CD14-positive monocyte (primary cell): ENCODE measurements around the gene GALNT1. TPM values are rescaled to one million over a fixed set of nuclear protein-coding genes. Genes with fewer than 3 reads are reported as not detected.

Experiments
- DNase-seq, 3 donors: peaks; one replicate each; pipeline ENCODE4 v3.0.0-alpha.2; 2011 to 2022
- H2AFZ ChIP-seq: 2 replicates; pipeline ENCODE4 v1.6.0; 2012; ENCODE audit warnings: mild to moderate bottlenecking, low read depth, low read length, inconsistent platforms; ENCODE audit not compliant: insufficient read depth, poor library complexity, severe bottlenecking
- H3K27ac ChIP-seq, 2 donors: 1 replicate in 1 of 2; 2 replicates in 1 of 2; pipeline ENCODE4 v1.5.1; 2012 to 2013; ENCODE audit warnings: low read length in 2 of 2, control low read depth in 1 of 2, inconsistent platforms in 1 of 2, low read depth in 1 of 2, mild to moderate bottlenecking in 1 of 2
- H3K27me3 ChIP-seq, 2 donors: one replicate each; pipeline versions ENCODE4 v1.6.0 to v1.6.1; 2011 to 2013; ENCODE audit warnings: low read length in 2 of 2; ENCODE audit not compliant: control insufficient read depth in 2 of 2, insufficient read depth in 2 of 2
- H3K36me3 ChIP-seq, 2 donors: replicated peaks in 1 of 2; 1 replicate in 1 of 2; 2 replicates in 1 of 2; pipeline versions ENCODE4 v1.5.1 to v1.6.1; 2012 to 2013; ENCODE audit warnings: low read length in 2 of 2, control low read depth in 1 of 2, inconsistent platforms in 1 of 2, mild to moderate bottlenecking in 1 of 2; ENCODE audit not compliant: insufficient read depth in 2 of 2, control insufficient read depth in 1 of 2
- H3K4me1 ChIP-seq, 2 donors: 1 replicate in 1 of 2; 2 replicates in 1 of 2; pipeline versions ENCODE4 v1.5.1 to v1.6.1; 2012 to 2013; ENCODE audit warnings: low read length in 2 of 2, control low read depth in 1 of 2, inconsistent platforms in 1 of 2, mild to moderate bottlenecking in 1 of 2, moderate library complexity in 1 of 2; ENCODE audit not compliant: insufficient read depth in 2 of 2, control insufficient read depth in 1 of 2
- H3K4me2 ChIP-seq: replicated peaks from 2 replicates; pipeline ENCODE3; 2012; ENCODE audit warnings: low read length, moderate library complexity, mild to moderate bottlenecking; ENCODE audit not compliant: poor library complexity, severe bottlenecking; ENCODE audit errors: extremely low read depth
- H3K4me3 ChIP-seq, 3 experiments: fragments of 200-600 bp in 1 of 3; sonication (generic) in 1 of 3; replicated peaks in 1 of 3; 1 replicate in 2 of 3; 2 replicates in 1 of 3; pipeline ENCODE4 v1.5.1; 2011 to 2013; ENCODE audit warnings: low read length in 3 of 3, mild to moderate bottlenecking in 3 of 3, control low read depth in 2 of 3, low read depth in 2 of 3, inconsistent platforms in 1 of 3, moderate library complexity in 1 of 3
- H3K79me2 ChIP-seq: 2 replicates; pipeline ENCODE4 v1.6.0; 2012; ENCODE audit warnings: mild to moderate bottlenecking, control low read depth, inconsistent platforms, low read length, moderate library complexity; ENCODE audit not compliant: insufficient read depth
- H3K9ac ChIP-seq: 2 replicates; pipeline ENCODE4 v1.6.0; 2017; ENCODE audit warnings: low read length, mild to moderate bottlenecking; ENCODE audit not compliant: insufficient read depth, poor library complexity, severe bottlenecking
- H3K9me3 ChIP-seq, 2 donors: replicated peaks in 1 of 2; 1 replicate in 1 of 2; 2 replicates in 1 of 2; pipeline versions ENCODE4 v1.5.1 to v1.6.1; 2012 to 2013; ENCODE audit warnings: low read length in 2 of 2, control low read depth in 1 of 2; ENCODE audit not compliant: control insufficient read depth in 1 of 2, insufficient read depth in 1 of 2
- H4K20me1 ChIP-seq: 2 replicates; pipeline ENCODE4 v1.6.0; 2012; ENCODE audit warnings: mild to moderate bottlenecking, low read length, control low read depth, moderate library complexity; ENCODE audit not compliant: insufficient read depth
- H3K27ac Mint-ChIP-seq, 7 donors: one replicate each; pipeline ENCODE4 v1.8.0; 2020; ENCODE audit warnings: mild to moderate bottlenecking in 7 of 7, mixed read lengths in 7 of 7, moderate library complexity in 6 of 7, inconsistent platforms in 2 of 7
- H3K27me3 Mint-ChIP-seq, 3 donors: one replicate each; pipeline ENCODE4 v1.8.0; 2021 to 2022; ENCODE audit warnings: low read depth in 3 of 3, mild to moderate bottlenecking in 3 of 3, mixed read lengths in 3 of 3, moderate library complexity in 3 of 3, inconsistent platforms in 1 of 3
- H3K36me3 Mint-ChIP-seq, 2 donors: one replicate each; pipeline ENCODE4 v1.8.0; 2020; ENCODE audit warnings: mixed read lengths in 2 of 2, inconsistent platforms in 1 of 2, mild to moderate bottlenecking in 1 of 2
- H3K4me1 Mint-ChIP-seq: one replicate; pipeline ENCODE4 v1.8.0; 2020; ENCODE audit warnings: mild to moderate bottlenecking, mixed read lengths
- H3K4me3 Mint-ChIP-seq, 2 donors: one replicate each; pipeline ENCODE4 v1.8.0; 2020; ENCODE audit warnings: mild to moderate bottlenecking in 2 of 2, mixed read lengths in 2 of 2, moderate library complexity in 1 of 2
- H3K9me3 Mint-ChIP-seq, 7 donors: one replicate each; pipeline ENCODE4 v1.8.0; 2020 to 2022; ENCODE audit warnings: mixed read lengths in 7 of 7, mild to moderate bottlenecking in 6 of 7, moderate library complexity in 6 of 7, inconsistent platforms in 2 of 7
- CTCF ChIP-seq: fragments of 200-600 bp; IDR thresholded peaks from one replicate; pipeline ENCODE4 v1.8.0; 2022; ENCODE audit warnings: antibody characterized with exemption, mild to moderate bottlenecking
- WGBS: methylation state at CpG from one replicate; pipeline ENCODE4 v1.1.5; 2013; ENCODE audit warnings: missing lambda C conversion rate; ENCODE audit not compliant: insufficient coverage; 5-methylcytosine and 5-hydroxymethylcytosine counted together
- intact Hi-C, 2 donors: fragments of 100-400 bp; cut with micrococcal nuclease; formaldehyde crosslinking; loops; one replicate each; pipeline versions ENCODE4 v1.15.0 to v1.15.1; 2023
- polyA plus RNA-seq, 3 donors: library from polyadenylated mRNA; depleted of rRNA in 1 of 3; unstranded in 2 of 3; stranded (reverse) in 1 of 3; fragments of 300-500 nt in 2 of 3; fragments of >200 nt in 1 of 3; fragmentation: Illumina TruSeq in 2 of 3; gene quantifications; 1 replicate in 2 of 3; 2 replicates in 1 of 3; pipeline ENCODE4 v1.2.3, GENCODE V29; 2012 to 2021

GALNT1 gene
- polyA plus RNA-seq, 3 donors, result 16.8 to 58.5 (median 22.9) TPM

GRCh38 chr18:35577045-35577848, 4.3 kb upstream of the GALNT1 start:
- peaks cover 0 to 4% (median 0%) of the 10 kb centered on the region in 3 donors for H3K27me3 Mint-ChIP-seq
- Histone ChIP-seq H3K4me2 (no peak overlapping the region), H3K9me3 (peaks cover 9 to 10% of the 10 kb centered on the region in 2 donors), H3K4me1 (peaks cover 6 to 10% of the 10 kb centered on the region in 2 donors), H3K27me3 (peaks cover 0 to 2% of the 10 kb centered on the region in 2 donors), H3K36me3 (no peaks in the 10 kb centered on the region), H2AFZ (no peak overlapping the region), H3K79me2 (peaks cover 5% of the 10 kb centered on the region), H3K27ac (no peak overlapping the region), H3K9ac (no peak overlapping the region), H3K4me3 (no peak overlapping the region), H4K20me1 (peaks cover 3% of the 10 kb centered on the region)
- peaks cover 5% of the 10 kb centered on the region for H3K4me1 Mint-ChIP-seq
- peaks cover 11 to 22% (median 14%) of the 10 kb centered on the region in 7 donors for H3K9me3 Mint-ChIP-seq
- H3K27ac Mint-ChIP-seq, result no peak overlapping the region
- intact Hi-C loops, result no loop called here
- peaks cover 2 to 5% of the 10 kb centered on the region in 2 donors for H3K36me3 Mint-ChIP-seq
- 100% methylated on average over 4 of the region's 8 CpGs for WGBS
- no peak for DNase-seq
- no peak overlapping the region for H3K4me3 Mint-ChIP-seq
- no peak for TF ChIP-seq CTCF

- H3K4me1 Mint-ChIP-seq, result peaks cover 17% of the 10 kb centered on the region
- no peak overlapping the region for H3K4me3 Mint-ChIP-seq
- no peak for TF ChIP-seq CTCF
- Histone ChIP-seq H2AFZ (no peak overlapping the region), H3K27ac (no peak overlapping the region), H3K4me3 (no peak overlapping the region), H3K79me2 (peaks cover 17% of the 10 kb centered on the region), H3K27me3 (peaks cover 0 to 2% of the 10 kb centered on the region in 2 donors), H3K4me2 (no peak overlapping the region), H3K36me3 (no peaks in the 10 kb centered on the region), H3K9ac (no peak overlapping the region), H3K9me3 (peaks cover 9 to 10% of the 10 kb centered on the region in 2 donors), H4K20me1 (peaks cover 15% of the 10 kb centered on the region), H3K4me1 (peaks cover 16 to 22% of the 10 kb centered on the region in 2 donors)
- H3K36me3 Mint-ChIP-seq, result peaks cover 2 to 5% of the 10 kb centered on the region in 2 donors
- H3K27ac Mint-ChIP-seq, result no peak overlapping the region
- H3K27me3 Mint-ChIP-seq, result peaks cover 0 to 2% (median 0%) of the 10 kb centered on the region in 3 donors
- 89% methylated on average over 1 of the region's 1 CpG for WGBS
- DNase-seq, result no peak
- intact Hi-C loops, result no loop called here
- peaks cover 11 to 22% (median 14%) of the 10 kb centered on the region in 7 donors for H3K9me3 Mint-ChIP-seq
These were observed 3.1 kb upstream of the GALNT1 start for GRCh38 chr18:35578481-35578880.
